Measurements from ENCODE around the gene TSEN54. TPM values are rescaled to one million over a fixed set of nuclear protein-coding genes. Genes with fewer than 3 reads are reported as not detected.

The TSEN54 gene
- total RNA-seq, 4 donors from 2014 or later = 15.4 to 31.2 (median 17.8) TPM

DNA sequence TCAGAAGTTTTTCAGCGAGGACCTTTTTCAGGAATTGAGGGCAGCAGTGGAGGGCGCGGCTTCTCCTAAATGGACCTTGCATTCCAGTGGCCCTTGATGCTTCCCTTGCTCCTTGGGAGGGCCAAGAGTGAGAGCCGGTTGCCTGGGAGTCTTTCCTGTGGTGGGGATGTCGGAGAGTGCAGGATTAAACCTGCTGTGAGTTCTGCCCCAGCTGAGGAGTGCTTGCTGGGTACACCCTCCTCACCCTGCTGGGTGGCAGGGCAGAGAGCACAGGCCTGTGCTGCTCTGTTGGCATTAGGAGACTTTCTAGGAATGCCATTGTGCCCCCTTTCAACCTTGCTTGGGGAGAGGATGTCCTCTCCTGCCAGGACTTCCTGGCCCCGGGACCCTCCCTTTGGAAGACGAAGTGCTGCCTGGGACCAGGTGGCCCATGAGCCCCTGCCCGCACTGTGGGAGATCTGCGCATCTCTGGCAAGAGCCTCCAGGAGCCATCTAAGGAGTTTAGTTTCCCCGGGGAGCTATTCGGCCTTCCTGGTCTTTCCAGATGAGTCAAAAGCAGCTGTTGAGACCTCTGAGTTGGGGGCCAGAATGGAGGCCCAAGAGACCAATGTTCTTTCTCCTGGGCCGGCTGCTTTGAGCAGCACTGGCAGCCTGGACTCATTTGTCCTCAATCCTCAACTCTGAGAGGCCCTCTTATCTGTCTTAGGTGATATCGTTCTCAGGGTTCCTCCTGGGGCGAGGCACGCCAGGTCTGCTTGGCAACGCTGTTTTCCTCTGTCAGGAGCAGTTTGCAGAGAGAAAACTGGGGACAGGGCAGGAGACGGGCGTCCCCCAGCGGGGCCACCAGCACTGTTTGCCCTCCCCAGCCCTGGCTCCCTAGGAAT is 14.8 kb downstream of the TSEN54 start:
- Histone ChIP-seq H3K4me3 (no peak overlapping the region), H3K36me3 (no peaks in the 10 kb centered on the region), H3K9me3 (no peaks in the 10 kb centered on the region), H3K4me1 (peaks cover 2 to 6% of the 10 kb centered on the region in 2 donors), H3K27me3 (peaks cover 8 to 16% (median 10%) of the 10 kb centered on the region in 3 donors), H3K27ac (no peak overlapping the region)
- ATAC-seq = no peak
- DNase-seq = no peak
- intact Hi-C loops (cut with DNase I; ENCODE audit: low total_unique reads) = no loop called here
- in situ Hi-C loops (cut with MboI; ENCODE audit: low sequenced_read_pairs in 4 of 4) = loop anchor here in 3 of 4 donors (25.0 kb wide), 1 partner anchor 219 kb away; no protein-coding TSS in a partner anchor
- no peak for TF ChIP-seq POLR2A (IDR thresholded peaks at IDR 0.05)
- TF ChIP-seq, protein P1, sequence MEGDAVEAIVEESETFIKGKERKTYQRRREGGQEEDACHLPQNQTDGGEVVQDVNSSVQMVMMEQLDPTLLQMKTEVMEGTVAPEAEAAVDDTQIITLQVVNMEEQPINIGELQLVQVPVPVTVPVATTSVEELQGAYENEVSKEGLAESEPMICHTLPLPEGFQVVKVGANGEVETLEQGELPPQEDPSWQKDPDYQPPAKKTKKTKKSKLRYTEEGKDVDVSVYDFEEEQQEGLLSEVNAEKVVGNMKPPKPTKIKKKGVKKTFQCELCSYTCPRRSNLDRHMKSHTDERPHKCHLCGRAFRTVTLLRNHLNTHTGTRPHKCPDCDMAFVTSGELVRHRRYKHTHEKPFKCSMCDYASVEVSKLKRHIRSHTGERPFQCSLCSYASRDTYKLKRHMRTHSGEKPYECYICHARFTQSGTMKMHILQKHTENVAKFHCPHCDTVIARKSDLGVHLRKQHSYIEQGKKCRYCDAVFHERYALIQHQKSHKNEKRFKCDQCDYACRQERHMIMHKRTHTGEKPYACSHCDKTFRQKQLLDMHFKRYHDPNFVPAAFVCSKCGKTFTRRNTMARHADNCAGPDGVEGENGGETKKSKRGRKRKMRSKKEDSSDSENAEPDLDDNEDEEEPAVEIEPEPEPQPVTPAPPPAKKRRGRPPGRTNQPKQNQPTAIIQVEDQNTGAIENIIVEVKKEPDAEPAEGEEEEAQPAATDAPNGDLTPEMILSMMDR (IDR thresholded peaks at IDR 0.05 in 4 of 5, conservative IDR thresholded peaks at IDR 0.05 in 1 of 5) = no peak

DNA sequence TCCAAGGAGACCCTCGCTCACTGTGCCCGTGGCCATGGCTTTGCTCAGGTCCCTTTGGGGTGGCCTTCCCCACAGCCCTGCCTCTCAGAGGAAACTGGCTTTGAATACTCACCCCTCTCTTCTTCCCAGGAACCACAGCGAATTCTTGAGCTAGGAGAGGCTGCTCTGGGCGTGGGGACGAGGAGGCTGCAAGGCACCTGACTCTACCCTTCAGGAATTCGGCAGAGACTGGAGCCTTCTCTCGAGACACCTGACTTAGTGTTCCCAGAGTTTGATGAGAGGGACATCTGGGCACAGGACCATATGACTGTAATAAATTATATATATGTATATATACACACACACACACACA is 15.4 kb downstream of the TSEN54 start:
- intact Hi-C loops (cut with DNase I; ENCODE audit: low total_unique reads) = no loop called here
- TF ChIP-seq, protein P1 (IDR thresholded peaks at IDR 0.05 in 4 of 5, conservative IDR thresholded peaks at IDR 0.05 in 1 of 5) = no peak
- no peak for TF ChIP-seq POLR2A (IDR thresholded peaks at IDR 0.05)
- Histone ChIP-seq H3K27ac (no peak overlapping the region), H3K27me3 (peaks cover 2 to 10% (median 4%) of the 10 kb centered on the region in 3 donors), H3K36me3 (no peaks in the 10 kb centered on the region), H3K9me3 (no peaks in the 10 kb centered on the region), H3K4me1 (no peaks in the 10 kb centered on the region), H3K4me3 (no peak overlapping the region)
- DNase-seq (no peak), ATAC-seq (no peak)
- in situ Hi-C loops (cut with MboI; ENCODE audit: low sequenced_read_pairs in 4 of 4) = loop anchor here in 3 of 4 donors (25.0 kb wide), 1 partner anchor 219 kb away; no protein-coding TSS in a partner anchor

DNA sequence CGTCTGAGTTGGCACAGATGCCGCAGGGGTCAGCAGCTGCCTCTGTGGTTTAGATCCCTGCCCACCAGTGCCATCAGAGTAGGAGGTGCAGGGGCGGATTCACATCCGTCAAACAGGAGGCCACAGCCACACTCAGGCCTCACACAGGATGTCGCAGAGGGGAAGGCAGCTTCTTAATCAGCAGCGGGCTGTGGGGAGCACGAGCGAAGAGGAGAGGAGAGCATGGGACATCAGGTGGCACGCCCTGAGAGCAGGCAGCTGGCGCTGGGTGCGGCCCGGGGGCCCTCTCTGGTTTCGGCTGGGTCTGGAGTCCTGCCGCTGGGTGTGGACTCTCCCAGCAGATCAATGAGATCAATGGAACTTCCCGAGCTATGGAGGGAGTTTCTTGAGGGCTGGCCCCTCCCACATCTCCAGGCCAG is 18.8 kb downstream of the TSEN54 start:
- intact Hi-C loops (cut with DNase I; ENCODE audit: low total_unique reads) (no loop called here), in situ Hi-C loops (cut with MboI; ENCODE audit: low sequenced_read_pairs in 4 of 4) (loop anchor here in 3 of 4 donors (25.0 kb wide), 1 partner anchor 223 kb away; no protein-coding TSS in a partner anchor)
- Histone ChIP-seq H3K4me1 (no peaks in the 10 kb centered on the region), H3K27ac (no peak overlapping the region), H3K4me3 (no peak overlapping the region), H3K36me3 (no peaks in the 10 kb centered on the region), H3K9me3 (no peaks in the 10 kb centered on the region), H3K27me3 (no peaks in the 10 kb centered on the region)
- DNase-seq (no peak), ATAC-seq (no peak)
- TF ChIP-seq, protein P1 (IDR thresholded peaks at IDR 0.05 in 4 of 5, conservative IDR thresholded peaks at IDR 0.05 in 1 of 5) = no peak
- TF ChIP-seq POLR2A (IDR thresholded peaks at IDR 0.05) = no peak

DNA sequence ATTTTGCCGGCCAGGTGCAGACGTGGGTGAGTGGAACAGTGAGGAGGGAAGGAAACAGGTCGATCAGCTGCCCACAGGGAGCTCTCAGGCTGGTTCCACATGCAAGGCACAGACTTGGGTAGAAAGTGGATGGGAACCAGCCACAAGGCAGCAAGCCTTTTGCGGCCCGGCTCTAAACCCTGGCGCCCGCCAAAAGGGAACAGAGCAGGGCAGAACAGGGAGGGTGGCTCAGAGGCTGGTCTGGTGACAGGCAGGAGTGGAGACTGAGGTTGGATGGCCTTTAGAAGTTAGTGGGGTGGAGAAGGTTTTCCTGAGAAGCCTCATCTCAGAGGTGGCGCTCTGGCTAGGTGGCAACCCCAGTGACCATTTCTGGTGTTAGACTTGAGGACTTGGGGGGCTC is 19.5 kb downstream of the TSEN54 start:
- no peaks in the 10 kb centered on the region for H3K4me1 ChIP-seq
- intact Hi-C loops (cut with DNase I; ENCODE audit: low total_unique reads) = no loop called here

More for the DNA sequence above, 19.5 kb downstream of the TSEN54 start:
- no peaks in the 10 kb centered on the region for H3K36me3 ChIP-seq
- H3K27ac ChIP-seq = no peak overlapping the region
- ATAC-seq = no peak
- in situ Hi-C loops (cut with MboI; ENCODE audit: low sequenced_read_pairs in 4 of 4) = loop anchor here in 3 of 4 donors (25.0 kb wide), 1 partner anchor 224 kb away; no protein-coding TSS in a partner anchor
- no peak overlapping the region for H3K4me3 ChIP-seq
- no peaks in the 10 kb centered on the region for H3K27me3 ChIP-seq
- TF ChIP-seq POLR2A (IDR thresholded peaks at IDR 0.05) = no peak
- TF ChIP-seq, protein P1 (IDR thresholded peaks at IDR 0.05 in 4 of 5, conservative IDR thresholded peaks at IDR 0.05 in 1 of 5) = no peak
- no peaks in the 10 kb centered on the region for H3K9me3 ChIP-seq
- no peak for DNase-seq

Measured in gastrocnemius medialis (tissue), 4 donors.